HEK293 (cell line): Measurements from ENCODE around the gene HSD17B3.

Experiments
- CTCF ChIA-PET: fragments of 350-600 bp; formaldehyde crosslinking; extraction: SDS; loops from one replicate; lab custom pipeline; 2021; ENCODE audit warnings: antibody characterized with exemption; lab: Yijun Ruan, JAX
- POLR2A ChIA-PET: fragments of 300-600 bp; formaldehyde crosslinking; extraction: SDS; loops from one replicate; lab custom pipeline; 2020; ENCODE audit warnings: antibody characterized with exemption, inconsistent platforms; lab: Yijun Ruan, JAX
- H3K27ac ChIP-seq: fragments of 200-500 bp; sonication (Bioruptor generic); 2 replicates; pipeline ENCODE4 v1.5.1; 2014; ENCODE audit warnings: low read depth, low read length, control low read depth, inconsistent platforms; ENCODE audit errors: extremely low read depth
- H3K36me3 ChIP-seq, 2 experiments: fragments of 200-500 bp in 1 of 2; sonication (Bioruptor generic) in 1 of 2; 1 replicate in 1 of 2; 2 replicates in 1 of 2; pipeline ENCODE4 v1.5.1; 2014 to 2017; ENCODE audit warnings: inconsistent platforms in 2 of 2, low read length in 2 of 2; ENCODE audit not compliant: control insufficient read depth in 2 of 2, insufficient read depth in 1 of 2
- H3K4me1 ChIP-seq: fragments of 200-500 bp; sonication (Bioruptor generic); 2 replicates; pipeline ENCODE4 v1.5.1; 2014; ENCODE audit warnings: mild to moderate bottlenecking, low read length, inconsistent platforms; ENCODE audit not compliant: control insufficient read depth, insufficient read depth
- H3K4me3 ChIP-seq: 2 replicates; pipeline ENCODE4 v1.5.1; 2011; ENCODE audit warnings: low read depth, mild to moderate bottlenecking, control low read depth, low read length, moderate library complexity
- H3K9me3 ChIP-seq: fragments of 200-500 bp; sonication (Bioruptor generic); 2 replicates; pipeline ENCODE4 v1.5.1; 2014; ENCODE audit warnings: low read depth, low read length, inconsistent platforms; ENCODE audit not compliant: control insufficient read depth, insufficient read depth
- OSR2 ChIP-seq: fragments of 450-650 bp; formaldehyde crosslinking; IDR thresholded peaks from 2 replicates; pipeline ENCODE4 v1.5.1; 2016; ENCODE audit warnings: missing biosample characterization, missing genetic modification characterization
- SALL2 ChIP-seq: fragments of 450-650 bp; formaldehyde crosslinking; IDR thresholded peaks from 2 replicates; pipeline ENCODE4 v1.5.0; 2017; ENCODE audit warnings: missing biosample characterization, mild to moderate bottlenecking, missing genetic modification characterization, borderline replicate concordance
- ZBTB21 ChIP-seq: fragments of 450-650 bp; formaldehyde crosslinking; IDR thresholded peaks from 2 replicates; pipeline ENCODE4 v1.5.1; 2017; ENCODE audit warnings: missing biosample characterization, missing genetic modification characterization
- ZBTB44 ChIP-seq: fragments of 450-650 bp; IDR thresholded peaks from 2 replicates; pipeline ENCODE4 v1.5.1; 2018; ENCODE audit warnings: missing biosample characterization, mild to moderate bottlenecking, missing genetic modification characterization
- ZNF239 ChIP-seq: fragments of 450-650 bp; formaldehyde crosslinking; IDR thresholded peaks from 2 replicates; pipeline ENCODE4 v1.5.1; 2016; ENCODE audit warnings: missing biosample characterization, missing genetic modification characterization
- ZNF404 ChIP-seq: fragments of 450-650 bp; formaldehyde crosslinking; IDR thresholded peaks from 2 replicates; pipeline ENCODE4 v1.5.1; 2017; ENCODE audit warnings: missing biosample characterization, missing genetic modification characterization
- ZNF549 ChIP-seq: fragments of 450-650 bp; IDR thresholded peaks from 2 replicates; pipeline ENCODE4 v1.5.1; 2018; ENCODE audit warnings: missing biosample characterization, missing genetic modification characterization, mild to moderate bottlenecking, inconsistent platforms, moderate library complexity
- ZNF777 ChIP-seq: fragments of 450-650 bp; formaldehyde crosslinking; IDR thresholded peaks from 2 replicates; pipeline ENCODE4 v1.5.1; 2017; ENCODE audit warnings: missing biosample characterization, missing genetic modification characterization, borderline replicate concordance
- ZSCAN23 ChIP-seq: fragments of 450-650 bp; formaldehyde crosslinking; IDR thresholded peaks from 2 replicates; pipeline ENCODE4 v1.5.1; 2016; ENCODE audit warnings: missing biosample characterization, missing genetic modification characterization
- ZSCAN30 ChIP-seq: fragments of 450-650 bp; IDR thresholded peaks from 2 replicates; pipeline ENCODE4 v1.5.1; 2018; ENCODE audit warnings: missing biosample characterization, mild to moderate bottlenecking, missing genetic modification characterization, moderate library complexity
- TF ChIP-seq, protein P1 (sequence below): fragments of 450-650 bp; formaldehyde crosslinking; IDR thresholded peaks from 2 replicates; pipeline ENCODE4 v1.5.1; 2016; ENCODE audit warnings: missing biosample characterization, missing genetic modification characterization
- TF ChIP-seq, protein P2 (sequence below): fragments of 450-650 bp; formaldehyde crosslinking; IDR thresholded peaks from 2 replicates; pipeline ENCODE4 v1.5.1; 2016; ENCODE audit warnings: missing biosample characterization, missing genetic modification characterization

HSD17B3 gene

DNA sequence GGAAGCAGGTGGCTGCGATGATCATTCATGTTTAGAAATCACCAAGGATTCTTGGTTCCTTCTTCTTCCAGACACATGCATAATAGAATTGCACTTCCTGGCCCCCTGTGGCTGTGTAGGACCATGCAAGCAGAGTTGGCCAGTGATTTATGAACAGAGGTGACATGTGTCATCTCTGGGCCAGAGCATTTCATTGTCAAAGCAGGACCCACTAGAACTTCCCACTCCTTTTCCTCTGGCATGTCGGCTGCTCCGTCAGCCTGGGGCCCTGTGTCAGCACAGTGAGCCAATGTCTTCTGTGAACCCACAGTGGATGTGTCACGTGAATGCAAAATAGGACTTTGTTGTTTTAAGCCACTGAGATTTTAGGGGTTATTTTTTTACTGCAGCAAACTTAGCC is 59.2 kb downstream of the HSD17B3 start:
- ChIA-PET POLR2A (no interaction called here), CTCF (interaction anchor here (0.7 to 5.4 kb wide), 2 partner anchors 11 to 424 kb away, joined by 3 to 34 read pairs; no protein-coding TSS in a partner anchor)
- no peak for TF ChIP-seq ZSCAN30 (tag by site-specific recombination)
- 0 out of 2 replicates have a peak, but pooled peaks have one; percentile 32 for TF ChIP-seq ZBTB44 (tag by site-specific recombination)
- no peaks in the 10 kb centered on the region for H3K36me3 ChIP-seq
- no peak overlapping the region for H3K27ac ChIP-seq
- H3K9me3 ChIP-seq = no peaks in the 10 kb centered on the region
- H3K4me1 ChIP-seq = no peaks in the 10 kb centered on the region
- H3K4me3 ChIP-seq = no peak overlapping the region

- ChIA-PET POLR2A (no interaction called here), CTCF (interaction anchor here (0.6 kb wide), 1 partner anchor 31 kb away, joined by 3 read pairs; no protein-coding TSS in a partner anchor)
- Histone ChIP-seq H3K27ac (no peak overlapping the region), H3K4me3 (no peak overlapping the region), H3K4me1 (no peaks in the 10 kb centered on the region), H3K36me3 (no peaks in the 10 kb centered on the region), H3K9me3 (no peaks in the 10 kb centered on the region)
- TF ChIP-seq ZBTB21 (tag by site-specific recombination) (no peak), ZNF549 (tag by site-specific recombination) (no peak), SALL2 (tag by site-specific recombination) (no peak), ZNF777 (tag by site-specific recombination) (no peak), ZNF404 (no peak), ZSCAN23 (tag by site-specific recombination) (no peak)
- TF ChIP-seq, protein P1, sequence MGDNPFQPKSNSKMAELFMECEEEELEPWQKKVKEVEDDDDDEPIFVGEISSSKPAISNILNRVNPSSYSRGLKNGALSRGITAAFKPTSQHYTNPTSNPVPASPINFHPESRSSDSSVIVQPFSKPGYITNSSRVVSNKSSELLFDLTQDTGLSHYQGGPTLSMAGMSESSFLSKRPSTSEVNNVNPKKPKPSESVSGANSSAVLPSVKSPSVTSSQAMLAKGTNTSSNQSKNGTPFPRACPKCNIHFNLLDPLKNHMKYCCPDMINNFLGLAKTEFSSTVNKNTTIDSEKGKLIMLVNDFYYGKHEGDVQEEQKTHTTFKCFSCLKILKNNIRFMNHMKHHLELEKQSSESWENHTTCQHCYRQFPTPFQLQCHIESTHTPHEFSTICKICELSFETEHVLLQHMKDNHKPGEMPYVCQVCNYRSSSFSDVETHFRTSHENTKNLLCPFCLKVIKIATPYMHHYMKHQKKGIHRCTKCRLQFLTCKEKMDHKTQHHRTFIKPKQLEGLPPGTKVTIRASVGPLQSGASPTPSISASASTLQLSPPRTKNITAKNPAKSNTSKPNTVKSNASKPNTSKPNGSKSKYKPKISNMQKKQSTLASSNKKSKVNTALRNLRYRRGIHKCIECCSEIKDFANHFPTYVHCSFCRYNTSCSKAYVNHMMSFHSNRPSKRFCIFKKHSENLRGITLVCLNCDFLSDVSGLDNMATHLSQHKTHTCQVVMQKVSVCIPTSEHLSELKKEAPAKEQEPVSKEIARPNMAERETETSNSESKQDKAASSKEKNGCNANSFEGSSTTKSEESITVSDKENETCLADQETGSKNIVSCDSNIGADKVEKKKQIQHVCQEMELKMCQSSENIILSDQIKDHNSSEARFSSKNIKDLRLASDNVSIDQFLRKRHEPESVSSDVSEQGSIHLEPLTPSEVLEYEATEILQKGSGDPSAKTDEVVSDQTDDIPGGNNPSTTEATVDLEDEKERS (tag by site-specific recombination) = no peak
Measured at GRCh38 chr9:96241391-96241809, 60.6 kb downstream of the HSD17B3 start.

DNA sequence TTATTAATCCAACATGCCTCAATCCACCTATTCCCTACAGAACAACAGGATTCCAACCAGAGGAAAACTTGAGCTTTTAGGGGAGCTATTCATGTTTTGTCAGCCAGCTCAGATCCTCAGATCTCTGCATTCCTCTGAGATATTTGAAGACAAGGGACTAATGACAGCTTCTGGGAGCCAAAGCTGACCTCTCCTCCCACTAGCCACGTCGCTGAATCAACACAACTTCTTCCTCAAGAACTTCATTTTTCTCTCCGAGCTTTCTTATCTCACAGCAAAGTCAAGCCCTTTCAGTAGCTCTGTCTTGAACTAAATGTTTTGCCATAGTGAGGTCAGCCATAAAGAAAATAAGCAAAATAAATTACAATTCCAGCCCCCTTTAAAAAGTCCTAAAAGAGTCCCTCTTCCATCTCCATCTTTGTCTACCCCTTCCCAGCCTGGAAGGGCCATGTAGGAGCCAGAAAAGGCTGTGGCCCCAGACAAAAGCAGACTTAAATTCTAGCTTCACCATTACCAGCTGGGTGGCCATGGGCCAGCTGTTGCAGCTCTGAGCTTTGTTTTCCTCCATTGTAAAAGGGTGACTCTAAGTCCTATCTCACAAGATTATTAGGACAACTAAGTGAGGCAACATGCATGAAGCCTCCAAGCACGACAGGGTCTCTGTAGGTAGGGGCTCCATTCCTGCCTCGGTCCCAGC is 65.0 kb downstream of the HSD17B3 start:
- TF ChIP-seq OSR2 (tag by site-specific recombination) (no peak), ZNF239 (tag by site-specific recombination) (no peak)
- TF ChIP-seq, protein P2, sequence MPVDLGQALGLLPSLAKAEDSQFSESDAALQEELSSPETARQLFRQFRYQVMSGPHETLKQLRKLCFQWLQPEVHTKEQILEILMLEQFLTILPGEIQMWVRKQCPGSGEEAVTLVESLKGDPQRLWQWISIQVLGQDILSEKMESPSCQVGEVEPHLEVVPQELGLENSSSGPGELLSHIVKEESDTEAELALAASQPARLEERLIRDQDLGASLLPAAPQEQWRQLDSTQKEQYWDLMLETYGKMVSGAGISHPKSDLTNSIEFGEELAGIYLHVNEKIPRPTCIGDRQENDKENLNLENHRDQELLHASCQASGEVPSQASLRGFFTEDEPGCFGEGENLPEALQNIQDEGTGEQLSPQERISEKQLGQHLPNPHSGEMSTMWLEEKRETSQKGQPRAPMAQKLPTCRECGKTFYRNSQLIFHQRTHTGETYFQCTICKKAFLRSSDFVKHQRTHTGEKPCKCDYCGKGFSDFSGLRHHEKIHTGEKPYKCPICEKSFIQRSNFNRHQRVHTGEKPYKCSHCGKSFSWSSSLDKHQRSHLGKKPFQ (tag by site-specific recombination) = no peak
- H3K4me1 ChIP-seq = no peaks in the 10 kb centered on the region
- CTCF ChIA-PET = interaction anchor here (1.8 to 1.9 kb wide), 2 partner anchors 9 to 80 kb away, joined by 7 to 8 read pairs; no protein-coding TSS in a partner anchor
- H3K36me3 ChIP-seq = no peaks in the 10 kb centered on the region
- H3K9me3 ChIP-seq = no peaks in the 10 kb centered on the region
- H3K4me3 ChIP-seq = no peak overlapping the region
- POLR2A ChIA-PET = no interaction called here
- no peak overlapping the region for H3K27ac ChIP-seq
